HepG2 (cell line): ENCODE results near the gene PSMG3. TPM values are rescaled to one million over a fixed set of nuclear protein-coding genes. Genes with fewer than 3 reads are reported as not detected.

ENCODE experiments used
- ISL2 ChIP-seq: sonication (generic); formaldehyde crosslinking; IDR thresholded peaks from 2 replicates; pipeline ENCODE4 v1.5.0; 2020; ENCODE audit warnings: missing genetic modification reagents
- ISX ChIP-seq: sonication (generic); formaldehyde crosslinking; conservative IDR thresholded peaks from 2 replicates; pipeline ENCODE4 v1.5.0; 2020; ENCODE audit warnings: missing genetic modification reagents
- JUN ChIP-seq: sonication (generic); formaldehyde crosslinking; IDR thresholded peaks from 2 replicates; pipeline ENCODE4 v1.4.0; 2020; ENCODE audit warnings: mild to moderate bottlenecking, missing genetic modification reagents
- NFYC ChIP-seq: IDR thresholded peaks from 2 replicates; pipeline ENCODE4 v1.6.1; 2016; ENCODE audit warnings: missing genetic modification reagents, missing compliant biosample characterization
- PAXIP1 ChIP-seq: sonication (generic); formaldehyde crosslinking; conservative IDR thresholded peaks from 2 replicates; pipeline ENCODE4 v1.4.0; 2020; ENCODE audit warnings: mild to moderate bottlenecking, missing genetic modification reagents, moderate library complexity
- PRDM15 ChIP-seq: sonication (generic); formaldehyde crosslinking; IDR thresholded peaks from 2 replicates; pipeline ENCODE4 v1.4.0; 2020; ENCODE audit warnings: missing genetic modification reagents
- SALL1 ChIP-seq: sonication (generic); formaldehyde crosslinking; IDR thresholded peaks from 2 replicates; pipeline ENCODE4 v1.8.0; 2022; ENCODE audit warnings: mild to moderate bottlenecking, missing genetic modification reagents
- ZFYVE20 ChIP-seq: sonication (generic); formaldehyde crosslinking; IDR thresholded peaks from 2 replicates; pipeline ENCODE4 v1.8.0; 2023; ENCODE audit warnings: low read depth, mild to moderate bottlenecking, moderate library complexity, missing genetic modification reagents, borderline replicate concordance
- ZNF597 ChIP-seq: sonication (generic); formaldehyde crosslinking; IDR thresholded peaks from 2 replicates; pipeline ENCODE4 v1.5.0; 2020; ENCODE audit warnings: missing genetic modification reagents
- ZNF607 ChIP-seq: sonication (generic); formaldehyde crosslinking; IDR thresholded peaks from 2 replicates; pipeline ENCODE4 v1.5.1; 2020; ENCODE audit warnings: missing genetic modification reagents, mild to moderate bottlenecking, borderline replicate concordance
- ZNF639 ChIP-seq: conservative IDR thresholded peaks from 2 replicates; pipeline ENCODE4 v1.6.1; 2018; ENCODE audit warnings: missing genetic modification reagents
- ZNF761 ChIP-seq: sonication (generic); formaldehyde crosslinking; conservative IDR thresholded peaks from 2 replicates; pipeline ENCODE4 v1.4.0; 2020; ENCODE audit warnings: mild to moderate bottlenecking, missing genetic modification reagents
- ZSCAN30 ChIP-seq: sonication (generic); formaldehyde crosslinking; IDR thresholded peaks from 2 replicates; pipeline ENCODE4 v1.5.0; 2020; ENCODE audit warnings: mild to moderate bottlenecking, missing genetic modification reagents
- polyA plus RNA-seq, 8 experiments: library from polyadenylated mRNA; depleted of rRNA in 3 of 8; stranded (reverse) in 7 of 8; unstranded in 1 of 8; fragments of >200 nt; fragmentation: Illumina TruSeq in 4 of 8; extraction: Trizol in 4 of 8; gene quantifications; 2 replicates each; pipeline versions ENCODE4 v1.2.1 to v1.2.3, GENCODE V29; 2011 to 2016; ENCODE audit warnings: low read depth in 4 of 8, missing spikeins in 1 of 8, mixed read lengths in 1 of 8; ENCODE audit not compliant: insufficient read depth in 1 of 8
- total RNA-seq, 5 experiments: library from RNA; depleted of rRNA; stranded (reverse); fragments of >200 nt; fragmentation: Illumina TruSeq; extraction: Trizol; gene quantifications; 2 replicates each; pipeline ENCODE4 v1.2.3, GENCODE V29; 2016; ENCODE audit warnings: low read depth in 1 of 5

PSMG3 gene
- total and polyA plus RNA-seq, 2 of the 13 experiments (the other 11 are each of a cell fraction or from before 2014, with no cell fraction given) = 29.6 to 48.4 TPM

- TF ChIP-seq JUN (CRISPR knock-in tag) = peak; percentile 68; the same call in 1 of the 2 replicates
- peak; percentile 67 for TF ChIP-seq PAXIP1 (CRISPR knock-in tag)
- TF ChIP-seq ZNF597 (CRISPR knock-in tag) = no peak
- TF ChIP-seq ZFYVE20 (CRISPR knock-in tag) = no peak
- TF ChIP-seq ISX (CRISPR knock-in tag) = no peak
- TF ChIP-seq ZSCAN30 = no peak
- TF ChIP-seq ZNF607 (CRISPR knock-in tag) = no peak
- no peak for TF ChIP-seq ZNF639 (CRISPR knock-in tag)
- TF ChIP-seq SALL1 = peak; percentile 78
- no peak for TF ChIP-seq PRDM15 (CRISPR knock-in tag)
- TF ChIP-seq NFYC (CRISPR knock-in tag) = no peak; the same call in 1 of the 2 replicates
- no peak for TF ChIP-seq ISL2 (CRISPR knock-in tag)
- TF ChIP-seq ZNF761 = no peak
Measured at GRCh38 chr7:1555046-1555812, 14.6 kb downstream of the PSMG3 start (continued).
